GM12865 (cell line): ENCODE measurements around the gene C9orf50.

Source experiments
- DNase-seq: peaks from one replicate; pipeline ENCODE4 v3.0.0; 2010; ENCODE audit warnings: low read depth
- H3K4me3 ChIP-seq: 2 replicates; pipeline ENCODE4 v1.5.1; 2011; ENCODE audit warnings: mild to moderate bottlenecking, low read depth, low read length, control low read depth
- TF ChIP-seq, protein P1 (sequence below): IDR thresholded peaks from 2 replicates; pipeline ENCODE4 v1.5.1; 2011; ENCODE audit warnings: low read length, control low read depth, low read depth, inconsistent platforms; ENCODE audit not compliant: insufficient read depth; ENCODE audit errors: missing control alignments

Gene C9orf50

GRCh38 chr9:129610473-129611306 lies 10.2 kb downstream of the C9orf50 start:
- TF ChIP-seq, protein P1, sequence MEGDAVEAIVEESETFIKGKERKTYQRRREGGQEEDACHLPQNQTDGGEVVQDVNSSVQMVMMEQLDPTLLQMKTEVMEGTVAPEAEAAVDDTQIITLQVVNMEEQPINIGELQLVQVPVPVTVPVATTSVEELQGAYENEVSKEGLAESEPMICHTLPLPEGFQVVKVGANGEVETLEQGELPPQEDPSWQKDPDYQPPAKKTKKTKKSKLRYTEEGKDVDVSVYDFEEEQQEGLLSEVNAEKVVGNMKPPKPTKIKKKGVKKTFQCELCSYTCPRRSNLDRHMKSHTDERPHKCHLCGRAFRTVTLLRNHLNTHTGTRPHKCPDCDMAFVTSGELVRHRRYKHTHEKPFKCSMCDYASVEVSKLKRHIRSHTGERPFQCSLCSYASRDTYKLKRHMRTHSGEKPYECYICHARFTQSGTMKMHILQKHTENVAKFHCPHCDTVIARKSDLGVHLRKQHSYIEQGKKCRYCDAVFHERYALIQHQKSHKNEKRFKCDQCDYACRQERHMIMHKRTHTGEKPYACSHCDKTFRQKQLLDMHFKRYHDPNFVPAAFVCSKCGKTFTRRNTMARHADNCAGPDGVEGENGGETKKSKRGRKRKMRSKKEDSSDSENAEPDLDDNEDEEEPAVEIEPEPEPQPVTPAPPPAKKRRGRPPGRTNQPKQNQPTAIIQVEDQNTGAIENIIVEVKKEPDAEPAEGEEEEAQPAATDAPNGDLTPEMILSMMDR, result peak; percentile 86
- DNase-seq, result peak; percentile 69
- peak overlapping the region; percentile 56 for H3K4me3 ChIP-seq

DNA sequence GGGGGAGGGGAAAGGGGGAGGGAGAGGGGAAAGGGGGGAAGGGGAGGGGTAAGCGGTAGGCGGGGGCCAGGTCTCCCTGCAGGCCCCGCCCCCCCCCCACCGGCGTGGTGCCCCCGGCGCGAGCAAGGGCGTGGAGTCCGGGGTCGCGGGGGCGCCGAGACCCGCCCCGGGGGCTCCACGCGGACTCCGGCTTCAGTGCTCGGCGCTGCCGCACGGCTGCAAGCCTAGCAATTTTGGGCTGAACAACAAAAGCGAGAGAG lies 10.8 kb downstream of the C9orf50 start:
- no peak for DNase-seq
- TF ChIP-seq, protein P1, result no peak
- peak overlapping the region; percentile 56 for H3K4me3 ChIP-seq

GRCh38 chr9:129609486-129610212 lies 11.3 kb downstream of the C9orf50 start:
- peak; percentile 52 for DNase-seq
- TF ChIP-seq, protein P1, result no peak
- no peak overlapping the region for H3K4me3 ChIP-seq

DNA sequence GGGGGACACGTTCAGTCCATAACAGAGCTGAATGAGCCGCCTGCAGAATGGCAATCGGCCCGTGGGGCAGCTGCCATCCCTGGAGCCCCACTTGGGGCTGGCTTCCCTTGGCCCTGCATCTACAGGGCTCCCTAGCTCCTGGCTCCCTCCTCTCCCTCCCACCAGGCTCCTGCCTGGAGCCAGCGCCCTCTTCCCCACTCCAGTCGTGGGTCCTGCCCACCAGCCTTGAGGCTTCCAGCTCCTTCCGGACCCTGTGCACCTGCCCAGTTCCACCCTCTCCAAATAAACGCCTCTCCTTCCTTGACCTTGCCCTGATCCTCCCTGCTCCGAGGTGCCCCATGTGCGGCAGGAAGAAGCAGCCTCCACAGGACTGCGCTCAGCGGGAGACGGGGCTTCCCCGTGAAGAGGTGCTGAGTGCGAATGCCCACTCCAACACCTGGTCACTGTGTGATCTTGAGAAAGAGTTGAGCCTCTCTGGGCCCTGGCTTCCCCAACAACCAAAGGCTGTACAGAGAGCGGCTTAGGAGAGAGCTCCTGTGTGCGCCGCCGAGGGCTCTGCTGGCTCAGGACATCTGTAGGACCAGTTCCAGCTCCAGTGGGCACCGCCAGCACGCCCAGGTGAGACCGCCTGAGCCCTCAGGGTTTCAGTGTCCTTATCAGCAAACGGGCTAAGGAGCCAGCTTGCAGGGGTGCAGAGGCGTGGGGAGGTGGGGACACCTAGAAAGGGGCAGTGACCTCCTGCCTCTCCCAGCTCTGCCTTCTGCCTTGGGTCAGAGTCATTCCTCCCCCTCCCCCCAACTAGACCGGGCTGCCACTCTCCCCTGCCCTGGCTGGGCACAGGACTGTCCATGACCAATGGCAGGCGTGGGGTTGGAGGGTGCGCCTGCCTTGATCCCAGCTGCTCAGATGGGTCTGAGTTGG lies 12.1 kb downstream of the C9orf50 start:
- DNase-seq, result no peak
- TF ChIP-seq, protein P1, result no peak
- H3K4me3 ChIP-seq, result no peak overlapping the region

- TF ChIP-seq, protein P1, result no peak
- no peak for DNase-seq
- no peak overlapping the region for H3K4me3 ChIP-seq
These were observed 13.9 kb downstream of the C9orf50 start for GRCh38 chr9:129607027-129607387.

- H3K4me3 ChIP-seq, result no peak overlapping the region
- TF ChIP-seq, protein P1, result no peak
- DNase-seq, result no peak
These were observed 14.5 kb downstream of the C9orf50 start for GRCh38 chr9:129606161-129607026.
